Inferior parietal cortex (tissue), 1 donor: ENCODE data around the gene SPRN.
"Not testable (repeated sequence)": the region's sequence is repeated elsewhere in the genome, so short reads cannot be mapped to it uniquely, and the experiment has no call there.

Experiments used
- DNase-seq: peaks from one replicate; pipeline ENCODE4 v3.0.0-alpha.2; 2016; ENCODE audit errors: extremely low spot score

Gene SPRN

GRCh38 chr10:133439517-133440461, 15.4 kb upstream of the SPRN start:
- no peak for DNase-seq

- DNase-seq: no peak
Observed at GRCh38 chr10:133438711-133439273, 14.4 kb upstream of the SPRN start.

GRCh38 chr10:133432789-133433188, 8.4 kb upstream of the SPRN start:
- not testable (repeated sequence) for DNase-seq

- not testable (repeated sequence) for DNase-seq
Observed at GRCh38 chr10:133431888-133432613, 7.6 kb upstream of the SPRN start.

GRCh38 chr10:133429571-133429970, 5.1 kb upstream of the SPRN start:
- not testable (repeated sequence) for DNase-seq

GRCh38 chr10:133424102-133424501, 323 bp downstream of the SPRN start:
- DNase-seq: not testable (repeated sequence)

GRCh38 chr10:133422807-133423771, 1.3 kb downstream of the SPRN start:
- DNase-seq: no peak

- no peak for DNase-seq
Observed at GRCh38 chr10:133422223-133422806, 2.1 kb downstream of the SPRN start.

- no peak for DNase-seq
Observed at GRCh38 chr10:133421336-133422222, 2.8 kb downstream of the SPRN start.

GRCh38 chr10:133420579-133420978, 3.8 kb downstream of the SPRN start:
- no peak for DNase-seq

GRCh38 chr10:133420028-133420427, 4.4 kb downstream of the SPRN start:
- DNase-seq: no peak

GRCh38 chr10:133419211-133419950, 5.0 kb downstream of the SPRN start:
- DNase-seq: no peak

- no peak for DNase-seq
Observed at GRCh38 chr10:133418289-133418993, 6.0 kb downstream of the SPRN start.

GRCh38 chr10:133415752-133416151, 8.7 kb downstream of the SPRN start:
- no peak for DNase-seq

GRCh38 chr10:133414401-133414800, 10.0 kb downstream of the SPRN start:
- DNase-seq: not testable (repeated sequence)

GRCh38 chr10:133412381-133412711, 12.1 kb downstream of the SPRN start:
- DNase-seq: no peak

GRCh38 chr10:133411523-133412380, 12.7 kb downstream of the SPRN start:
- no peak for DNase-seq
